PC-9 (cell line): ENCODE data around the gene FNDC11. TPM values are rescaled to one million over a fixed set of nuclear protein-coding genes. Genes with fewer than 3 reads are reported as not detected.
"Not testable (repeated sequence)": the region's sequence is repeated elsewhere in the genome, so short reads cannot be mapped to it uniquely, and the experiment has no call there.

Source experiments
- BruUV-seq: library from RNA; stranded (reverse); fragments of 400-500 nt; replicated peaks from 2 replicates; lab custom pipeline; 2021; lab: Mats Ljungman, UMichigan
- CTCF ChIA-PET: fragments of 300-600 bp; sonication (Branson Sonifier 250); formaldehyde crosslinking; loops from one replicate; lab custom pipeline; 2022; ENCODE audit warnings: antibody characterized with exemption; lab: Charles Lee
- POLR2A ChIA-PET: fragments of 300-600 bp; sonication (Branson Sonifier 250); formaldehyde crosslinking; loops from one replicate; lab custom pipeline; 2022; ENCODE audit warnings: antibody characterized with exemption; ENCODE audit not compliant: unreplicated experiment; lab: Charles Lee
- DNase-seq, 2 experiments: peaks; one replicate each; pipeline versions ENCODE4 v3.0.0 to v3.0.0-alpha.2; 2015 to 2022; ENCODE audit warnings: mixed read lengths in 1 of 2
- H2AFZ ChIP-seq: fragments of 200-600 bp; sonication (generic); 2 replicates; pipeline ENCODE4 v1.8.1; 2017; ENCODE audit warnings: antibody characterized with exemption
- H3F3A ChIP-seq: fragments of 200-600 bp; sonication (generic); 2 replicates; pipeline ENCODE4 v1.8.1; 2017; ENCODE audit warnings: antibody characterized with exemption, mild to moderate bottlenecking, low read depth; ENCODE audit not compliant: insufficient read depth
- H3K27ac ChIP-seq: fragments of 200-600 bp; sonication (generic); 2 replicates; pipeline ENCODE4 v1.6.1; 2016; ENCODE audit warnings: mixed run types
- H3K27me3 ChIP-seq: fragments of 200-600 bp; sonication (generic); 2 replicates; pipeline ENCODE4 v1.6.1; 2016; ENCODE audit warnings: low read depth, mixed run types; ENCODE audit not compliant: insufficient read depth
- H3K36me3 ChIP-seq: fragments of 200-600 bp; sonication (generic); 2 replicates; pipeline ENCODE4 v1.6.1; 2016; ENCODE audit warnings: low read depth, mixed run types
- H3K4me1 ChIP-seq: fragments of 200-600 bp; sonication (generic); replicated peaks from 2 replicates; pipeline ENCODE4 v1.6.1; 2016; ENCODE audit warnings: mixed run types; ENCODE audit not compliant: insufficient read depth
- H3K4me2 ChIP-seq: fragments of 200-600 bp; sonication (generic); 2 replicates; pipeline ENCODE4 v1.6.1; 2017; ENCODE audit warnings: mixed run types
- H3K4me3 ChIP-seq: fragments of 200-600 bp; sonication (generic); 2 replicates; pipeline ENCODE4 v1.6.1; 2016; ENCODE audit warnings: mixed run types
- H3K79me2 ChIP-seq: fragments of 200-600 bp; sonication (generic); 2 replicates; pipeline ENCODE4 v1.6.1; 2017; ENCODE audit warnings: low read depth, mixed run types
- H3K9me2 ChIP-seq: fragments of 200-600 bp; sonication (generic); 2 replicates; pipeline ENCODE4 v1.8.1; 2017; ENCODE audit warnings: mild to moderate bottlenecking; ENCODE audit not compliant: insufficient read depth
- H3K9me3 ChIP-seq: fragments of 200-600 bp; sonication (generic); 2 replicates; pipeline ENCODE4 v1.8.1; 2016; ENCODE audit warnings: low read depth; ENCODE audit not compliant: insufficient read depth
- H4K20me1 ChIP-seq: fragments of 200-600 bp; sonication (generic); 2 replicates; pipeline ENCODE4 v1.8.1; 2017; ENCODE audit not compliant: insufficient read depth
- CTCF ChIP-seq: fragments of 200-600 bp; sonication (generic); conservative IDR thresholded peaks from 2 replicates; pipeline ENCODE4 v1.6.1; 2017; ENCODE audit warnings: mixed run types, antibody characterized with exemption, mild to moderate bottlenecking, moderate library complexity
- EZH2 ChIP-seq: fragments of 200-600 bp; sonication (generic); IDR thresholded peaks from 2 replicates; pipeline ENCODE4 v1.8.0; 2017; ENCODE audit warnings: antibody characterized with exemption, low read depth
- intact Hi-C: fragments of 100-400 bp; cut with micrococcal nuclease; formaldehyde crosslinking; loops from one replicate; pipeline ENCODE4 v1.10.0; 2022; ENCODE audit not compliant: unreplicated experiment
- total RNA-seq: library from RNA; stranded (reverse); gene quantifications from 2 replicates; pipeline ENCODE4 v1.2.3, GENCODE V29; 2021

Gene FNDC11
- total RNA-seq, 1 experiment from 2014 or later = 7.7 TPM

GRCh38 chr20:63568986-63569949 is 15.3 kb downstream of the FNDC11 start:
- no peaks in the 10 kb centered on the region for H3K9me3 ChIP-seq
- H3K9me2 ChIP-seq = no peaks in the 10 kb centered on the region
- ChIA-PET CTCF (no interaction called here), POLR2A (interaction anchor here (0.6 kb wide), 1 partner anchor 73 kb away, joined by 3 read pairs; no protein-coding TSS in a partner anchor)
- 0 out of 2 replicates have a peak, but pooled peaks cover 4% of the 10 kb centered on the region for H4K20me1 ChIP-seq
- no peaks in the 10 kb centered on the region for H3K27me3 ChIP-seq
- no peak for DNase-seq
- H3K36me3 ChIP-seq = no peaks in the 10 kb centered on the region
- H3K4me3 ChIP-seq = no peak overlapping the region
- H3K4me2 ChIP-seq = no peak overlapping the region
- BruUV-seq = no TSS peak
- TF ChIP-seq CTCF = no peak
- no peak for TF ChIP-seq EZH2
- peaks cover 5% of the 10 kb centered on the region; the same call in 1 of the 2 replicates for H3K79me2 ChIP-seq
- H3K27ac ChIP-seq = no peak overlapping the region
- H3F3A ChIP-seq = peaks cover 3% of the 10 kb centered on the region; the same call in 1 of the 2 replicates
- H2AFZ ChIP-seq = no peak overlapping the region
- H3K4me1 ChIP-seq = peaks cover 6% of the 10 kb centered on the region
- intact Hi-C loops = no loop called here

GRCh38 chr20:63570281-63571086 is 16.5 kb downstream of the FNDC11 start:
- Histone ChIP-seq H3K27me3 (no peaks in the 10 kb centered on the region), H3K9me3 (no peaks in the 10 kb centered on the region), H3K4me2 (no peak overlapping the region), H3K36me3 (no peaks in the 10 kb centered on the region), H3K4me1 (peaks cover 7% of the 10 kb centered on the region), H4K20me1 (0 out of 2 replicates have a peak, but pooled peaks cover 4% of the 10 kb centered on the region), H2AFZ (no peak overlapping the region), H3F3A (peaks cover 12% of the 10 kb centered on the region; the same call in 1 of the 2 replicates), H3K9me2 (no peaks in the 10 kb centered on the region), H3K79me2 (peaks cover 5% of the 10 kb centered on the region; the same call in 1 of the 2 replicates), H3K4me3 (no peak overlapping the region), H3K27ac (no peak overlapping the region)
- CTCF ChIA-PET = no interaction called here
- no TSS peak for BruUV-seq
- intact Hi-C loops = no loop called here
- DNase-seq = no peak
- POLR2A ChIA-PET = no interaction called here
- TF ChIP-seq EZH2 = no peak
- TF ChIP-seq CTCF = no peak

GRCh38 chr20:63571087-63571478 is 17.1 kb downstream of the FNDC11 start:
- DNase-seq, H3K4me2 ChIP-seq, H4K20me1 ChIP-seq, CTCF ChIA-PET, H3K9me2 ChIP-seq, H3K4me3 ChIP-seq, H3K36me3 ChIP-seq, H3K27ac ChIP-seq, POLR2A ChIA-PET, intact Hi-C loops, H2AFZ ChIP-seq, H3K9me3 ChIP-seq, H3K27me3 ChIP-seq, BruUV-seq, H3K79me2 ChIP-seq: not testable (repeated sequence)
- Histone ChIP-seq H3F3A (peaks cover 18% of the 10 kb centered on the region; the same call in 1 of the 2 replicates), H3K4me1 (peaks cover 11% of the 10 kb centered on the region)
